Fibroblast of skin of right biceps (primary cell): ENCODE results near the gene PRDX5.
A peak's percentile ranks its signal among the peaks of the same experiment; 100 is the strongest.
"Not testable (repeated sequence)": the region's sequence is repeated elsewhere in the genome, so short reads cannot be mapped to it uniquely, and the experiment has no call there.

Experiments
- DNase-seq: peaks from one replicate; pipeline ENCODE4 v3.0.0-alpha.2; 2013

The PRDX5 gene

DNA sequence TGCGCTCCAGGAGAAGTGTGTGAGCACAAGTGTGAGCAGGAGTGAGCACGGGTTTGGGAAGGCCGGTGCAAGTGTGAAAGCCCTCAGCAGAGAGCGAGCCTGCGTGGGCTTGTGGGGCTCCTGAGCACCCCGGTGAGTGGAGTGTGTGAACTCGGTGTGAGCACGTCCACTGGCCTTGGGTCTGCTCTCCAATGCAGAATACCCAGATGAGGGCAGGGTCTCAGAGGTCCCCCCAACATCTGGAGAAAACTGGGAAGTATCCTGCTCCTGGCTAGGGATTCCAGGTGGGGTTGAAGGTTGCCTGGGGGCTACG, 11.4 kb upstream of the PRDX5 start:
- no peak for DNase-seq

DNA sequence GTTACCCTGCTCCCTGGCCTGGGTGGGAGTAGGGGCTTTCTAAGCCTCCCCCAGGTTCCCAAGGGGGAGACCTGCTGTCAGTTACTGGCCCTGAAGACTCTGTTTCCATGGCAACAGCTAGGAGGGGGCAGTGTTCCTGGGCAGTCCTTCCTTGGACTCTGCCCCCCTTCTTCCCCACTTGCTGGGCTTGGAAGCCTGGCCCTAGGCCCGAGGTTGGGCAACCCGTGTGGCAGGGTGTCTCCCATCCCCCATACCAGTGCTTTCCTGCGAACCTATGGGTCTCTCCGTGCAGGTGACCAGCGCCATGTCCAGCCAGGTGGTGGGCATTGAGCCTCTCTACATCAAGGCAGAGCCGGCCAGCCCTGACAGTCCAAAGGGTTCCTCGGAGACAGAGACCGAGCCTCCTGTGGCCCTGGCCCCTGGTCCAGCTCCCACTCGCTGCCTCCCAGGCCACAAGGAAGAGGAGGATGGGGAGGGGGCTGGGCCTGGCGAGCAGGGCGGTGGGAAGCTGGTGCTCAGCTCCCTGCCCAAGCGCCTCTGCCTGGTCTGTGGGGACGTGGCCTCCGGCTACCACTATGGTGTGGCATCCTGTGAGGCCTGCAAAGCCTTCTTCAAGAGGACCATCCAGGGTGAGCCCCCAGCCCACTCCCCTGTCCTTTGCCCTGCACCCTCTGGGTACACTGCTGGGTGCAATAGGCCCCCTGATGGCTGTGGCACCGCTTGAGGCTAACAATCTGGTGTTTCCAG, 10.9 kb upstream of the PRDX5 start:
- DNase-seq = no peak

DNA sequence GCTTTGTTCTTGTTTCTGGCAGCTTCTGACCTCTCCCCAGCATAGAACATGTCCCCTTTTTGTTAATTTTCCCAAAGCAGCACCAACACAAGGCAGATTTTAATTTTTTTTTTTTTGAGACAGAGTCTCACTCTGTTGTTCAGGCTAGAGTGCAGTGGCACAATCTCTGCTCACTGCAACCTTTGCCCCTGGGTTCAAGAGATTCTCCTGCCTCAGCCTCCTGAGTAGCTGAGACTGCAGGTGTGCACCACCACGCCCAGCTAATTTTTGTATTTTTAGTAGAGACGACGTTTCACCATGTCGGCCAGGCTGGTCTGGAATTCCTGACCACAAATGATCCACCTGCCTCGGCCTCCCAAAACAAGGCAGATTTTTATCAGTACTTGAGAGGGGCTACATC, 10.1 kb upstream of the PRDX5 start:
- DNase-seq = not testable (repeated sequence)

DNA sequence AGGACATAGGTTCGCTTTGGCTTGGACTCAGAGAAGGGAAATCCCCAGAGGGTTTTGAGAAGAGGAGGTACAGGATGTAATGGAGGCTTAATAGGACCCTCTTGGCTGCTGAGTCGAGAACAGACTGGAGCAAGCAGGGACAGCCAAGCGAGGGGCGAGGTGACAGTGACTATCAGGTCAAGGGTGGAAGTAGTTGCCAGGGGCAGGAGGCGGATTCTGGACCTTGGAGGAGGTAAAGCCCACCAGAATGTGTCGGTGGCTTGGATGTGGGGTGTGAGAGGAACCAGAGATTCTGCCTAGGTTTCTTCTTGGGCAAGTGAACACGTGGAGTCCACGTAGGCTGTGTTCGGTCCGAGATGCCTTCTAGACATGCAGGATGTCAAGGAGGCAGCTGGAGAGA, 5.0 kb upstream of the PRDX5 start:
- DNase-seq = no peak

DNA sequence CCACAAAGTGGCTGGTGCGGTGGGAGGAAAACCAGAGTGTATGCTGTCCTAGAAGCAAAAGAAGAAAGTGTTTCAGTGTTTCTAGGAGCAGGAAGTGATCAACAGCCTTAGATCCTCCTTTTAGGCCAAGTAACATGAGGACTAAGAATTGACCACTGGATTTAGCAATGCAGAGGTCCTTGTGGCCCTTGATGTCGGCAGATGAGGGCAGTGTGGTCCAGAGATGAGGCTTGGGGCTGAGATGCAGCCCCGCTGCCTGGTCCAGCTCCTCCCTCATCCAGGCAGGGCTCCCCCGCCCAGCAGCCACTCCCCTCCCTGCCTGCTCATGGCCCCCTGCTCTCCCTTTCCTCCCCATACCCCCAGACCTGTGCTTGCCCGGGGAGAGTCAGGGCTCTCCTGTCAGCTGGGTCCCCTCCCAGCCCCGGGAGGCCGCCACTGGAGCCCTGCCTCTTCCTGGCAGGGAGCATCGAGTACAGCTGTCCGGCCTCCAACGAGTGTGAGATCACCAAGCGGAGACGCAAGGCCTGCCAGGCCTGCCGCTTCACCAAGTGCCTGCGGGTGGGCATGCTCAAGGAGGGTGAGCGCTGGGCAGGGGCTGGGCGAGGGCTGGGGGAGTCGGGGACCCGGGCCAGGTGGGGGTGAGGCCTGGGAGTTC, 4.3 kb upstream of the PRDX5 start:
- no peak for DNase-seq

DNA sequence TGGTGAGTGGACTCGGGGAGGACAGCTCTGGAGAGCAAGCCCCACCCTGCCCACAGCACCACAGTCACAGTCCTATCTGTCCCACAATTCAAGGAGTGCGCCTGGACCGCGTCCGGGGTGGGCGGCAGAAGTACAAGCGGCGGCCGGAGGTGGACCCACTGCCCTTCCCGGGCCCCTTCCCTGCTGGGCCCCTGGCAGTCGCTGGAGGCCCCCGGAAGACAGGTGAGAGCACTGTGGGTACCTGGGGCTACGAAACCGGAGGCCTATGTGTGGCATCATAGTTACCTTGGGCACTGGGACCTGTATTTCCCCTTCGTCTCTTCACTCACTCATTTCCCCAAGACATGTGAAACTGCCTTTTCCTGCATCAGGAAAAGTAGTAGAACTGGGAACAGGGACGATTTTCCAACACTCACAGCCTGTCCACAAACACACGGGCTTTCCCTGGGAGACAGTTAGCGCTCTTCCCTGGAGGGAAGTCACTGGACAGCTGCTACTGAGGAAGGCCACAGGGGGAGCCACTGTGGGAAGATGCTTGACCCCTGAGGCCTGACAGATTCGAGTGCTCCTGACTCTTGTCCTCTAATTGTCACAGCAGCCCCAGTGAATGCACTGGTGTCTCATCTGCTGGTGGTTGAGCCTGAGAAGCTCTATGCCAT, 3.6 kb upstream of the PRDX5 start:
- no peak for DNase-seq

DNA sequence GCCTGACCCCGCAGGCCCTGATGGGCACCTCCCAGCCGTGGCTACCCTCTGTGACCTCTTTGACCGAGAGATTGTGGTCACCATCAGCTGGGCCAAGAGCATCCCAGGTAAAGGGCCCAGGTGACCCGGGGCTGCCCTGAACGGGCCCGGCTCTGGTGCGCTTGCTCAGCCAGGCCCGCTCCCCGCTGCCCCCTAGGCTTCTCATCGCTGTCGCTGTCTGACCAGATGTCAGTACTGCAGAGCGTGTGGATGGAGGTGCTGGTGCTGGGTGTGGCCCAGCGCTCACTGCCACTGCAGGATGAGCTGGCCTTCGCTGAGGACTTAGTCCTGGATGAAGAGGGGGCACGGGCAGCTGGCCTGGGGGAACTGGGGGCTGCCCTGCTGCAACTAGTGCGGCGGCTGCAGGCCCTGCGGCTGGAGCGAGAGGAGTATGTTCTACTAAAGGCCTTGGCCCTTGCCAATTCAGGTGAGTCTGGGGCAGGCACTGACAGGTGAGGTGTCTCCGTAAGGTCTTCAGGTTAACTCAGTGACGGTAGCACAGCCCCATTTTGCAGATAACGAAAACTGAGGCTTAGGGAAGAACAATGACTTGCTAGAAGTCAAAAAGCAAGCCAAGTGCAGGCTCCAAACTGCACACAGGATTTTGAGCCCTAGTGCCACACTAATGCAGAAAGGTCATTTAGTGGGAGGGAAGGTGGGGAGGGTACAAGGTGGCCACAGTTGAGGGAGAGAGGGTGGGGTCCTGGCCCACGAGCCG, 2.9 kb upstream of the PRDX5 start:
- no peak for DNase-seq

DNA sequence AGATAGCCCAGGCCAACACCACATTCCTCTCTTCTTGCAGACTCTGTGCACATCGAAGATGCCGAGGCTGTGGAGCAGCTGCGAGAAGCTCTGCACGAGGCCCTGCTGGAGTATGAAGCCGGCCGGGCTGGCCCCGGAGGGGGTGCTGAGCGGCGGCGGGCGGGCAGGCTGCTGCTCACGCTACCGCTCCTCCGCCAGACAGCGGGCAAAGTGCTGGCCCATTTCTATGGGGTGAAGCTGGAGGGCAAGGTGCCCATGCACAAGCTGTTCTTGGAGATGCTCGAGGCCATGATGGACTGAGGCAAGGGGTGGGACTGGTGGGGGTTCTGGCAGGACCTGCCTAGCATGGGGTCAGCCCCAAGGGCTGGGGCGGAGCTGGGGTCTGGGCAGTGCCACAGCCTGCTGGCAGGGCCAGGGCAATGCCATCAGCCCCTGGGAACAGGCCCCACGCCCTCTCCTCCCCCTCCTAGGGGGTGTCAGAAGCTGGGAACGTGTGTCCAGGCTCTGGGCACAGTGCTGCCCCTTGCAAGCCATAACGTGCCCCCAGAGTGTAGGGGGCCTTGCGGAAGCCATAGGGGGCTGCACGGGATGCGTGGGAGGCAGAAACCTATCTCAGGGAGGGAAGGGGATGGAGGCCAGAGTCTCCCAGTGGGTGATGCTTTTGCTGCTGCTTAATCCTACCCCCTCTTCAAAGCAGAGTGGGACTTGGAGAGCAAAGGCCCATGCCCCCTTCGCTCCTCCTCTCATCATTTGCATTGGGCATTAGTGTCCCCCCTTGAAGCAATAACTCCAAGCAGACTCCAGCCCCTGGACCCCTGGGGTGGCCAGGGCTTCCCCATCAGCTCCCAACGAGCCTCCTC, 2.0 kb upstream of the PRDX5 start:
- not testable (repeated sequence) for DNase-seq

DNA sequence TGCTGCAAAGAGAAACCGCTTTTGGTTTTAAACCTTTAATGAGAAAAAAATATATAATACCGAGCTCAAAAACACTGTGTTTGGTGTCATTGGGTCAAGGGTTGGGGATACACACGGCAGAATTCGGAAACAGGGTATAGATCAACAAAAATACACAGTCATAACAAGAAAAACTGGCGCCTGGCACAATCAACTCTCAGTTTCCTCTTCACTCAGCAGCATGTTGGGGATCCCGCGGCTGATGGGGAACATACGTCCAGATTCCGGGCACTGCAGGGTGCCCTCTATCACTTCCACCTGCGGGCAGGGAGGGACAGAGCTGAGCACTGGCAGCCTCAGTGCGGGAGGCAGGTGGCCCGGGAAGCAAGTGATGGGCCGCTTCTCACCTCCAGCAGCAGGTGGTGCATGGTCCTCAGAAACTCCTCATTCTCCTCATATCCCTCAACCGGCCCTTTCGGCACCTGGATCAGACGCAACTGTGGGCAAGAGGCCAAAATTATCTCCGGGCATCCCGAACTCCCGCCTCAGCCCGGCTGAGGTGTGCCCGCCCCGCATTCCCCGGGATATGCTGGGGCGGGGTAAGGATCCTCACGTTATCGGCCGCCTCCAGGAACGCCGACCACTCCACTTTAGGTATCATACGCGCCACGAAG, 1.1 kb upstream of the PRDX5 start:
- DNase-seq = no peak

DNA sequence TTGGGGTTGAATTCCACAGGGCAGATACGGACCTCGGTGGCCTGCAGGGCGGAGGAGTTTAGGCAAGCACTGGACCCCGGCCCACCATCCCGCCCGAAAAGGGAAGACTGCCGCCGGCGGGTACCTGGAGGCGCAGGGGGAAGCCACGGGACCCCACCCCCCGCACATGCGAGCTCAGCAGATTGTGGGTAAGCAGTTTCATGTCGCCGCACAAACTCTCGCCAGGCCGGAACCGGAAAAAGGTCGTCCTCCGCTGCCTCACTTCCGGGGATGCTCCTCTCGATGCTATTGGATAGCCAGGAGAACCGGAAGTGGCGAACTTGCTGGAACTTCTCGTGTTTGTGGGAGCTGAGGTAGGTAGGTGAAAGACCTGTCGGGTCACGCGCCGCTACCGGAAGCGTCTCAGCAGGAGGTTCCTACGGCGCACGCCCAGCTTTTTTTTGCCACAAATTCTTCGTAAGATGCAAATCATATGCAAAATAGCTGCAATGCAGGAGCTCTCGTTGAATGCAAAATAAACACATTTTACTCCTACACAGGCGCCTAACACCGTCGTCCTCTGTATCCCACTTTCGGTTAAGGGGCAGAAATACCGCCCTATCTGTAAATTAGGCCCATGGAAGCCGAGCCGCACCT, 478 bp upstream of the PRDX5 start, which contains the start of gene TRMT112:
TRMT112 (minus strand) TSS at position 235 of the 636 bp plus-strand sequence; CDS start at position 202, 33 bp downstream.
- DNase-seq = peak; percentile 97

DNA sequence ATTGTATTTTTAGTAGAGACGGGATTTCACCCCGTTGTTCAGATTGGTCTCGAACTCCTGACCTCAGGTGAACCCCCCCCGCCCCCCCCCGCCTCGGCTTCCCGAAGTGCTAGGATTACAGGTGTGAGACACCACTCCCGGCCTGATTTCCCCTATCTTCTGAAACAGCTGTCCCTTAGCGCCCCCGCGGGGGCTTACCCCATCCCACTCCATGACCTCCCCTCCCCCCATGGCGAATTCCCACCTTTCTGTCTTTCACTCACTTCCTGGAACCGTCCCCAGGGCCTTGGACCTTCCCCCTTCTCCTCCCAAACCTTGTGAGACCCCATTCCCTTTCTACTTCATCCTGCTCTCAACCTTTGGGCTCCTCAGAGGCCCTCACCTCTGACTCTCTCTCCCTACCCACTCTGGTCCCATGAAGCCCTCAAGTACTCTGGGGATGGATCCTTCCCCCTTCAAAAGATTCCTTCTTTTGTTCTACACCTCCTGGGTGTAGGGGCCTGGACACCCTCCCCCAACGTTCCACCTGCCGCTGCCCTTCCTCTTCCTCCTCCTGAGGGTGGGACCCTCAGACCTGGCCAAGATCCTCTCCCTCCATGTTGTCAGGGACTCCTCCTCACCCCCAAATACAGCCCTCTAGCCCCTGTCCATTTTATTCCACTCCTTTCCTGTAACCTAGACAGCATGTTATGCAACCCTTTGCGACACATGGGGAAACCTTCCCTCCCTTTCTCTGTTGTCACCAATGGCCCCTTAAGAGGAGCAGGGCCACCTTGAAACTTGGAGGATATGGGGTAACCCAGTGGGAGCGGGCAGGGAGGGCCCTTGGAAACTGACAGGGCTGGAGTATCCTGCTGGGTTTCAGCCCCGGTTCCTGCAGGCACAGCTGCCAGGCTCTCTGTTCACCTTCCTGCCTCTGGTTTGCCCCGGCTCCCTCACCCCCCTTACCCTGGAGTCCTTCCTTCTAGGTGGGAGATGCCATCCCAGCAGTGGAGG, 1.1 kb downstream of the PRDX5 start:
- DNase-seq = no peak

DNA sequence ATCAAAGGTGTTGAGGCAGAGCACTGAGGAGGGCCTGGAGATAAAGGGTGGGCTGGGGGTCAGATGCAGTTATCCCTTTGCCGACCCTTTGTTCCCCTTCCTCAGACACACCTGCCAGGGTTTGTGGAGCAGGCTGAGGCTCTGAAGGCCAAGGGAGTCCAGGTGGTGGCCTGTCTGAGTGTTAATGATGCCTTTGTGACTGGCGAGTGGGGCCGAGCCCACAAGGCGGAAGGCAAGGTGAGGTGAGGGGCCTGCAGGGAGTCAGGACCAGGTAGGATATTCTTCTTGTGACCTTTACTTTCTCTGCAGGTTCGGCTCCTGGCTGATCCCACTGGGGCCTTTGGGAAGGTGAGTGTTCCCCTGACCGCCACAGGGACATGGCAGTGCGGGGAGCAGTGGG, 2.6 kb downstream of the PRDX5 start:
- no peak for DNase-seq

DNA sequence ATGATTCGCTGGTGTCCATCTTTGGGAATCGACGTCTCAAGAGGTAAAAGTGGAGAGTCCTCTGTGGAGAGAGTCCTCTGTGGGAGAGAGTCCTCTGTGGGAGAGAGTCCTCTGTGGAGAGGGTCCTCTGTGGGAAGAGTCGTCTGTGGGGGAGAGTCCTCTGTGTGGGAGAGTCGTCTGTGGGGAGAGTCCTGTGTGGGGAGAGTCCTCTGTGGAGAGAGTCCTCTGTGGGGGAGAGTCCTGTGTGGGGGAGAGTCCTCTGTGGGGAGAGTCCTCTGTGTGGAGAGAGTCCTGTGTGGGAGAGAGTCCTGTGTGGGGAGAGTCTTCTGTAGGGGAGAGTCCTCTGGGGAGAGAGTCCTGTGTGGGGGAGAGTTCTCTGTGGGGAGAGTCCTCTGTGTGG, 3.1 kb downstream of the PRDX5 start:
- DNase-seq = no peak

DNA sequence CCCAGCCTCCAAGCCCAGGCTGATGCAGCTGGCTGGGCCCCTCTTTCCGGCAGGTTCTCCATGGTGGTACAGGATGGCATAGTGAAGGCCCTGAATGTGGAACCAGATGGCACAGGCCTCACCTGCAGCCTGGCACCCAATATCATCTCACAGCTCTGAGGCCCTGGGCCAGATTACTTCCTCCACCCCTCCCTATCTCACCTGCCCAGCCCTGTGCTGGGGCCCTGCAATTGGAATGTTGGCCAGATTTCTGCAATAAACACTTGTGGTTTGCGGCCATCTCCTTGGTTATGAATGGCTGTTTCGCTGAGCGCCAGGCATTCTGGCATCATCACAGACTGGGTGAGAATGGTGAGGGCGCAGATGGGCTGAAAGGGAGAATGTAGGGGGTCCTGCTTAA, 3.6 kb downstream of the PRDX5 start:
- DNase-seq = no peak

DNA sequence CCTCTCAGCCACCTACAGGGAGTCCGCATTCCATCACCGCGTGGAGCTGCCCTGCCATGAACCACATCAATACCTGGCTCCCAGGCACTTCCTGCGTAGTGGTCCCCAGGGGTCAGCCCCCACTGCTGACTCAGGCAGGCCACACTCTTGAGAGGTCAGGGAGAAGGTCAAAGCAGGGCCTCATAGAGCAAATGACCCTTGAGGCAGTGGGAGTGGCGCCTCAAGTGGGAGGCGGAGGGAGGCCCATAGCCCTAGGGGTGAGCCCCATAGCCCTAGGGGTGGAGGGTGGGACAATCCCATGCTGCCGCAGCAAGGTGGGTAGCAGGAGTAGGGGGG, 5.0 kb downstream of the PRDX5 start:
- DNase-seq = no peak

DNA sequence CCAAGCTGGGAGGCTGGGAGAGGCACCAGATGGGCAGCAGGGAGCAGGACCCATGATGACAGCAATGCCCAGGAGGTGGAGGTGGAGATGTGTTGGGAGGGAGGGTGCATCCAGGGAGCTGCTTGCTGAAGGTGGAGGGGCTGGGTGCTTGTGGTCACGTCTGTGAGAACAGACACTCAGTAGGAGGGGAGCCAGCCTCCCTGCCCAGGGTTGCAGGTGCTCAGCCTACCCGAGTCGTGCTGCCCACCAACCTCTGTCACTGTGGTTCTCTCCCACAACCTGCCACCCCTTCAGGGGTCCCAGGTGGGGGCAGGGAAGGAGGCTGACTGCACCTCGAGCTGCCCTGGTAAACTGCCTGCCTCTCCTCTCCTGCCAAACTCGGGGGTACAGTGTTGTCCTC, 5.5 kb downstream of the PRDX5 start:
- DNase-seq = no peak

DNA sequence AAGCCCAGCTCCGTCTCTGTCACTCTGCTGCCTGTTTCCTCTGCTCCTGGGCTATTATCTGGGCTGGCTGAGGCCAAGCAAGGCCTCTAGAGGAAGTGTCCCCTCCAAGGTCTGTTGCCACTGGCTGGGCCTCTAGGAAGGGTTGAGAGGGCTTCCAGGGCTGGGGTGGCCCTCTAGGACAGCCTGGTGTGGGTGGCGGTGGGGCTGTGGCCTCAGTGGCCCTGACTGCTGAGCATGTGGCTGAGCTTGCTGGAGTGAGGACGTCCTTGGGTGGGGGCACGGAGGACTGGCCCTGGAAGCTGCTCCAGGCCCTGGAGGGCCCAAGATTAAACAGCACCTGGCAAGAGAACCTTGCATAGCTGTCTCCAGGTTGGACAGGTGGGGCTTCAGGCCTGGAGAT, 6.1 kb downstream of the PRDX5 start:
- not testable (repeated sequence) for DNase-seq

DNA sequence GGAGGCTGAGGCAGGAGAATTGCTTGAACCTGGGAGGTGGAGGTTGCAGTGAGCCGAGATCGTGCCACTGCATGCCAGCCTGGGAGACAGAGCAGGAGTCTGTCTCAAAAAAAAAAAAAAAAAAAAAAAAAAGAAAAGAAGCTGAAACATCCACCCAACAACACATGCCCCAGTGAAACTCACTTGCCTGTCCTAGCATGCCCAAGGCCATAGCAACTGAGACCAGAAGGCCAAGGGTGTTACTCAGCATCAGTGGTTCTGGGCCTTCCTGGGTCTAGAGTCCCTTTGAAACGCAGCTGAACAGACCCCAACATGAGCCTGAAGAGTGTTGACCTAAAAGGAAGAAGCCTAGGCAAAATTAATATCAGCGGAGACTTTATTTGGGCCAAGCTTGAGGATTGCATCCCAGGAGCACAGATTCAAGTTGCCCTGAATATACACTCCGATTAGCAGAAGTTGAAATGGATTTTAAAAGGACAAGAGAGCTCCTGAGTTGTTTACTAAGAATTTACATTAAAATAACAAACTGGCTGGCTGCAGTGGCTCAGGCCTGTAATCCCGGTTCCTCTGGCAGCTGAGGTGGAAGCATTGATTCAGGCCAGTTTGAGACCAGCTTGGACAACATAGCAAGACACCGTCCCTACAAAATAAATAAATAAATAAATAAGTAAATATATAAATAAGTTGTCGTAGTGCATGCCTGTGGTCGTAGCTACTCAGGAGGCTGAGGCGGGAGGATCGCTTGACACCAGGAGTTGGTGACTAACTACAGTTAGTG, 7.0 kb downstream of the PRDX5 start:
- no peak for DNase-seq

DNA sequence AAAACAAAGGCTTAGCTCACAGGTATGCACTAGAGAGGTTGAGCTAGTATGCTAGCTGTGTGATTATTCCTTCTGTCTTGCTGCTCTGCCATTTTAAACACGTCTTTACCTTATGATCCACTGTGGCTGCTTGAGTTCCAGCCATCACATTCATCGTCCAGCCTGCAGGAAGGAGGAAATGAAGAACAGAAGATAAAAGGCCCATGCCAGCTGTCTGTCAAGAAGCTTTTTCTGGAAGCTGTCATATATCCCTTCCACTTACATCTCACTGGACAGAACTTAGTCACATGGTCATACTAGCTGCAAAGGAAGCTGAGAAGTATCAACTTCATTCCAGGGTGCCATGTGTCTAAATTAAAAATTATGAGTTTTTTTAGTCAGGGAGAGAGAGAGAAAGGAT, 9.5 kb downstream of the PRDX5 start:
- DNase-seq = no peak

DNA sequence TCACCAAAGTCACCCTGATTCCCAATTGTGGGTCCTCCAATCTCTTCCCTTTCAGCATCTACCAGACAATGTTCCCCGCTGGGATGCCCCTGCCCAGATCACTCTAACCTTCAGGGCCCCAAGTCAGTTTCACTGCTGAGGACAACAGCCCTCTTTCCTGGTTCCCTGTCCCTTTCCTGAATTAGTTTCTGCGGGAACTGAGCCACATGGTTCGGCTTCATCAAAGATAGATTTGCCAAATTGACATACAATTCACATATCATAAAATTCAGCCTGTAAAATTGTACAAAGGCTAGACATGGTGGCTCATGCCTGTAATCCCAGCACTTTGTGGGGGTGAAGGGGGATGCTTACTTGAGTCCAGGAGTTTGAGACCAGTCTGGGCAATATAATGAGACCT, 10.1 kb downstream of the PRDX5 start:
- DNase-seq = no peak
